SH-SY5Y (cell line): ENCODE results near the gene PIR.

Source experiments
- GATA2 ChIP-seq: IDR thresholded peaks from 2 replicates; pipeline ENCODE4 v1.6.1; 2011; ENCODE audit warnings: mild to moderate bottlenecking, low read depth, low read length
- GATA3 ChIP-seq: IDR thresholded peaks from 2 replicates; pipeline ENCODE4 v1.6.1; 2011; ENCODE audit warnings: low read depth, mild to moderate bottlenecking, low read length, moderate library complexity

DNA sequence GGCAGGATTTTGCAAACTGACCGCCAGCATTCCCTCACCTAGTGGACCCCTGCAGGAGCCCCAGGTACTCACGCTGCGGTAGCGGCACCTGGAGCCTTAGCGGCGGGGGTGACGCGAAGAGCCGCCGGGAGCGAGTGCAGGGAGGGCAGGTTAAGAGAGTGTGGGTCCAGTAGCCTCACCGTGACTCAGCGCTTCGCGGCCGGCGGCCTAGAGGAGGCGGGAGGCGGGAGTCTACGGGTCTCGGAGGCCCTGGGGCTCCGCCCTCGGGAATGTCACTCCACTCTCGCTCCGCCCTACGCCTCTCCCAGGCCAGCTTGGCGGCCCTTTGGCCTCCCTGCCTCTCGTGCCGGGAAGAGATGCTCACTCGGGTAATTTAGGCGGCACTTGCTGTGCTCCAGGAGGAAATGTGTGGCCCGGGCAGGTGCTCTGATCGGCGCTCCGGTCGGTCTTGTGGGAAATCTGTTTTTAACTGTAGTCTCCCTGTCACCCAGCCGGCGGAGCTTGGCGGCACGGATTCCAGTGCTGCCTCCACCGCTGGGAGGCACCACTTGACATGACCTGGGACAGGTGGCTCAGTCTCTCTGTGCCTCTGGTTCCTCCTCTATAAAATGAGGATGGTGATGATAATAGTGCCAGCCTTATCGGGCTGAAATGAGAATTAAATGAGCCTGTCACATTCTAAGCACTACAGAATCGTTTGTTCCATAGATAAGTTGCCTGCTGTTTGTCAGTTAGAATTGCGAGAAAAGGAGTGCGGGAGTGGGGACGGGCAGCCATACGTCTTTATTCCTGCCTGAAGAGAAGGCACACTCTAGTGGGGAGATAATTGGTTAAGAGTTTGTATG is at the start of gene PIR:
- TF ChIP-seq GATA2 (no peak), GATA3 (no peak)
